Gastroesophageal sphincter (tissue), 3 donors: ENCODE measurements around the gene ZFHX3.

Experiments
- EP300 ChIP-seq: sonication (generic); formaldehyde crosslinking; IDR thresholded peaks from one replicate; pipeline ENCODE4 v1.6.1; 2017; ENCODE audit warnings: antibody characterized with exemption, mild to moderate bottlenecking
- POLR2A ChIP-seq, 2 donors: fragments of 450-650 bp; IDR thresholded peaks; one replicate each; pipeline ENCODE4 v1.6.1; 2017; ENCODE audit warnings: antibody characterized with exemption in 2 of 2, mild to moderate bottlenecking in 2 of 2, moderate library complexity in 1 of 2
- POLR2AphosphoS5 ChIP-seq: sonication (generic); formaldehyde crosslinking; IDR thresholded peaks from one replicate; pipeline ENCODE4 v1.6.1; 2017; ENCODE audit warnings: antibody characterized with exemption
- TF ChIP-seq, protein P1 (sequence below), 4 experiments: fragments of 200-600 bp in 2 of 4; fragments of 450-650 bp in 2 of 4; sonication (generic) in 1 of 4; IDR thresholded peaks; one replicate each; pipeline ENCODE4 v1.5.1; 2017 to 2019; ENCODE audit warnings: antibody characterized with exemption in 4 of 4, mild to moderate bottlenecking in 2 of 4, moderate library complexity in 2 of 4

DNA sequence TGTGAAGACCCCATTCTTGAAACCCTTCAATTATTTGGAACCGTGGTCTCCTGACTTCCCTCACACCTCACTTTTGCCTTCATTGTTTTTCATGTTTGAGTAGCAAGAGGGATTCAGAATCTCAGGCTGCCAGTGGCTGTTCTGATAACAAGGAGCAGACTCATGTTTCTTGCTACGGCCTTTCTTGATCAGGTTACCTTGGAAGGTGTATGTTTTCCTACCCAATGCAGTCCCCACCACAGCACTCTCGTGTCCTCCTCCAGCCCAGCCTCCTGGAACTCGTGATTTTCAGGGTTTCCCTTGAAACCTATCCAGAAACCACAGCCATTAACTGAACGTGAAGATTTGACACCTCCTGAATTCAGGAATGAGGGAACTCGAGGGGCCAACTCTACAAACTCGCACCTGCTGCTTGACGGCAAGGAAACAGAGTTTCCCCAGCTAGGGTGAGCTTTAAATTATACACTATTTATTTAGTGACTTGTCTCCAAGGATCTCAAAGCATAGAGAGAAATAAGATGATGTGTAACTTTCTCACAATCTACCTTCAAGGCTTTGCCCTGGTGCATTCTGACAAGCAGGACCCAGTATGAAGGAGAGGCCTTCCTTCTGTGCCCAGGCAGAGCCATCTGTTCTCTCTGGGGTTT is 1.6 kb downstream of the ZFHX3 start:
- TF ChIP-seq POLR2AphosphoS5, result no peak
- no peak for TF ChIP-seq EP300
- TF ChIP-seq POLR2A (IDR thresholded peaks at IDR 0.05), result no peak
- TF ChIP-seq, protein P1, sequence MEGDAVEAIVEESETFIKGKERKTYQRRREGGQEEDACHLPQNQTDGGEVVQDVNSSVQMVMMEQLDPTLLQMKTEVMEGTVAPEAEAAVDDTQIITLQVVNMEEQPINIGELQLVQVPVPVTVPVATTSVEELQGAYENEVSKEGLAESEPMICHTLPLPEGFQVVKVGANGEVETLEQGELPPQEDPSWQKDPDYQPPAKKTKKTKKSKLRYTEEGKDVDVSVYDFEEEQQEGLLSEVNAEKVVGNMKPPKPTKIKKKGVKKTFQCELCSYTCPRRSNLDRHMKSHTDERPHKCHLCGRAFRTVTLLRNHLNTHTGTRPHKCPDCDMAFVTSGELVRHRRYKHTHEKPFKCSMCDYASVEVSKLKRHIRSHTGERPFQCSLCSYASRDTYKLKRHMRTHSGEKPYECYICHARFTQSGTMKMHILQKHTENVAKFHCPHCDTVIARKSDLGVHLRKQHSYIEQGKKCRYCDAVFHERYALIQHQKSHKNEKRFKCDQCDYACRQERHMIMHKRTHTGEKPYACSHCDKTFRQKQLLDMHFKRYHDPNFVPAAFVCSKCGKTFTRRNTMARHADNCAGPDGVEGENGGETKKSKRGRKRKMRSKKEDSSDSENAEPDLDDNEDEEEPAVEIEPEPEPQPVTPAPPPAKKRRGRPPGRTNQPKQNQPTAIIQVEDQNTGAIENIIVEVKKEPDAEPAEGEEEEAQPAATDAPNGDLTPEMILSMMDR (IDR thresholded peaks at IDR 0.05), result no peak
